Neural cell (in vitro differentiated cells): Measurements from ENCODE around the gene SNAPIN. TPM values are rescaled to one million over a fixed set of nuclear protein-coding genes. Genes with fewer than 3 reads are reported as not detected.

Source experiments
- polyA plus RNA-seq: library from polyadenylated mRNA; depleted of rRNA; stranded (reverse); fragments of >200 nt; gene quantifications from 2 replicates; pipeline ENCODE4 v1.2.3, GENCODE V29; 2014
- small RNA-seq, 3 experiments: library from RNA; depleted of rRNA; stranded (forward); fragments of <200 nt; gene quantifications; one replicate each; pipeline ENCODE3, GENCODE V24; 2012

SNAPIN gene
- polyA plus RNA-seq, 1 donor from 2014 or later: 100.0 TPM

Small RNA genes lying within 50 kb of the gene (small RNA-seq; reads per million reads assigned to genes)
- 0 reads per million in 3 experiments for gene MIR8083
- 0 reads per million in 3 experiments for gene RN7SL372P

Other genes with a start within 250 kb of the SNAPIN start
- gene S100A7A, start 242.2 kb upstream of the SNAPIN start, polyA plus RNA-seq: 0.24 TPM in 1 of 2 replicates, not detected in the other
- gene S100A7, start 198.1 kb upstream of the SNAPIN start, polyA plus RNA-seq: not detected in 2 replicates
- gene S100A6, start 122.7 kb upstream of the SNAPIN start, polyA plus RNA-seq: not detected in 2 replicates
- gene S100A5, start 117.8 kb upstream of the SNAPIN start, polyA plus RNA-seq: not detected in 2 replicates
- gene S100A4, start 112.9 kb upstream of the SNAPIN start, polyA plus RNA-seq: not detected in 2 replicates
- not detected in 2 replicates for gene S100A3, start 109.4 kb upstream of the SNAPIN start, polyA plus RNA-seq
- not detected in 2 replicates for gene S100A2, start 92.9 kb upstream of the SNAPIN start, polyA plus RNA-seq
- gene S100A16, start 45.6 kb upstream of the SNAPIN start, polyA plus RNA-seq: not detected in 2 replicates
- not detected in 2 replicates for gene S100A14, start 42.4 kb upstream of the SNAPIN start, polyA plus RNA-seq
- 2.0 and 2.1 TPM in 2 replicates for gene S100A13, start 31.2 kb upstream of the SNAPIN start, polyA plus RNA-seq
- gene S100A1, start 30.3 kb upstream of the SNAPIN start, polyA plus RNA-seq: not detected in 2 replicates
- 159 and 168 TPM in 2 replicates for gene CHTOP, start 24.6 kb upstream of the SNAPIN start, polyA plus RNA-seq
- 383 and 410 TPM in 2 replicates for gene ILF2, start 12.3 kb downstream of the SNAPIN start, polyA plus RNA-seq
- gene NPR1, start 20.0 kb downstream of the SNAPIN start, polyA plus RNA-seq: 0.18 and 0.45 TPM in 2 replicates
- gene INTS3, start 69.3 kb downstream of the SNAPIN start, polyA plus RNA-seq: 29.9 and 31.0 TPM in 2 replicates
- gene SLC27A3, start 116.7 kb downstream of the SNAPIN start, polyA plus RNA-seq: 30.6 and 38.2 TPM in 2 replicates